SKM-1 (cell line): ENCODE results near the gene ADAMTS2.

Experiments
- DNase-seq: peaks from one replicate; lab custom pipeline; 2025; ENCODE audit not compliant: unreplicated experiment; lab: John Stamatoyannopoulos, UW

ADAMTS2 gene

GRCh38 chr5:179345433-179346321 lies at the start of gene ADAMTS2:
Gene ADAMTS2, minus strand, starts transcription at chr5:179345461. Its CDS starts 133 bp downstream, at chr5:179345328.
- DNase-seq, result peak; percentile 60

GRCh38 chr5:179393078-179393477 lies 47.8 kb upstream of the ADAMTS2 start:
- DNase-seq, result no peak

GRCh38 chr5:179387151-179388110 lies 42.2 kb upstream of the ADAMTS2 start:
- DNase-seq, result no peak

- DNase-seq, result no peak
Measured at GRCh38 chr5:179385914-179386313, 40.7 kb upstream of the ADAMTS2 start.

GRCh38 chr5:179382486-179382885 lies 37.2 kb upstream of the ADAMTS2 start:
- DNase-seq, result no peak

- no peak for DNase-seq
Measured at GRCh38 chr5:179381691-179382090, 36.4 kb upstream of the ADAMTS2 start.

GRCh38 chr5:179380211-179381035 lies 35.2 kb upstream of the ADAMTS2 start:
- DNase-seq, result no peak

GRCh38 chr5:179379321-179379890 lies 34.1 kb upstream of the ADAMTS2 start:
- DNase-seq, result no peak

- no peak for DNase-seq
Measured at GRCh38 chr5:179378441-179379271, 33.4 kb upstream of the ADAMTS2 start.

- DNase-seq, result no peak
Measured at GRCh38 chr5:179378116-179378440, 32.8 kb upstream of the ADAMTS2 start.

GRCh38 chr5:179377421-179378115 lies 32.3 kb upstream of the ADAMTS2 start:
- no peak for DNase-seq

- DNase-seq, result no peak
Measured at GRCh38 chr5:179376701-179377420, 31.6 kb upstream of the ADAMTS2 start.

- no peak for DNase-seq
Measured at GRCh38 chr5:179375831-179376365, 30.6 kb upstream of the ADAMTS2 start.

- DNase-seq, result no peak
Measured at GRCh38 chr5:179375236-179375685, 30.0 kb upstream of the ADAMTS2 start.

GRCh38 chr5:179374506-179375235 lies 29.4 kb upstream of the ADAMTS2 start:
- no peak for DNase-seq

GRCh38 chr5:179373961-179374505 lies 28.8 kb upstream of the ADAMTS2 start:
- no peak for DNase-seq
